Measurements from ENCODE around the gene ZNF397.

- TF ChIP-seq EZH2 (IDR thresholded peaks at IDR 0.05; ENCODE audit: borderline replicate concordance, low read length): no peak
- TF ChIP-seq CTCF (conservative IDR thresholded peaks at IDR 0.05 in 1 of 2, IDR thresholded peaks at IDR 0.05 in 1 of 2; ENCODE audit: extremely low read depth in 1 of 2, insufficient read depth in 1 of 2, low read depth in 1 of 2, low read length in 2 of 2): peak; percentile 91 to 98
Observed at GRCh38 chr18:35231052-35231451, 9.8 kb upstream of the ZNF397 start.

Data from mammary epithelial cell (primary cell).